ENCODE data around the gene BMERB1.
"Not testable (repeated sequence)": the region's sequence is repeated elsewhere in the genome, so short reads cannot be mapped to it uniquely, and the experiment has no call there.

BMERB1 gene

DNA sequence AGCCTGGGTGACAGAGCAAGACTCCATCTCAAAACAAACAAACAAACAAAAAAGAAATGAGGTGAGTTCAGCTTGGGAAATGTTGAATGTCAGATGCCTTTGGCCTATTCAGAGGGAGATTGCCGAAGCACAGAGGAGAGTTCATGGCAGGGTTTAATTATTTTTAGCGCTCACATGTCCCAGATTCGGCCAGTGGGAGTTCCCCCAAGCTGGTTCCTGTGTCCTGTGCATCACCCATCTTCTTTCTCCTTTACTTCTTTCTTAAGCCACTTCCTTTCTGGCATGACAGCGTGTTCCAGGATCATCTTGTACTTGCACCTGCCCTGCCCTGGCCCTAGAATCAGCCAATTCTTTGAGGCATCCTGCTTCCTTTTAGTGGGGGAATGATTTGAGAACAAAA lies 29.6 kb upstream of the BMERB1 start:
- TF ChIP-seq POLR2A (IDR thresholded peaks at IDR 0.05; ENCODE audit: low read depth, low read length): no peak
- FAIRE-seq (no peak), DNase-seq (ENCODE audit: insufficient read length, low spot score) (no peak)

GRCh38 chr16:15407756-15408155 lies 26.6 kb upstream of the BMERB1 start:
- DNase-seq (ENCODE audit: insufficient read length, low spot score); FAIRE-seq: not testable (repeated sequence)

DNA sequence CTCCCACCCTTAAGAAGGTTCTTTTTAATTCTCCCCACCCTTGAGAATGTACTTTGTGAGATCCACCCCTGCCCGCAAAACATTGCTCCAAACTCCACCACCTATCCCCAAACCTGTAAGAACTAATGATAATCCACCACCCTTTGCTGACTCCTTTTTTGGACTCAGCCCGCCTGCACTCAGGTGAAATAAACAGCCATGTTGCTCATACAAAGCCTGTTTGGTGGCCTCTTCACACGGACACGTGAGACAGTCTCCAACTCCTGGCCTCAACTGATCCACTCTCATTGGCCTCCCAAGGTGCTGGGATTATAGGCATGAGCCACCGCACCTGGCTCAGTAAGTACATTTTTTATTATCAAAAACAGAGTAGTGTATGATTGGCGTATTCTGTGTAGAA lies 24.9 kb upstream of the BMERB1 start:
- DNase-seq (ENCODE audit: insufficient read length, low spot score); FAIRE-seq: not testable (repeated sequence)

- no peak for FAIRE-seq
- DNase-seq (ENCODE audit: insufficient read length, low spot score): no peak
- TF ChIP-seq POLR2A (IDR thresholded peaks at IDR 0.05; ENCODE audit: low read depth, low read length): no peak
Measured at GRCh38 chr16:15415511-15415985, 18.8 kb upstream of the BMERB1 start.

DNA sequence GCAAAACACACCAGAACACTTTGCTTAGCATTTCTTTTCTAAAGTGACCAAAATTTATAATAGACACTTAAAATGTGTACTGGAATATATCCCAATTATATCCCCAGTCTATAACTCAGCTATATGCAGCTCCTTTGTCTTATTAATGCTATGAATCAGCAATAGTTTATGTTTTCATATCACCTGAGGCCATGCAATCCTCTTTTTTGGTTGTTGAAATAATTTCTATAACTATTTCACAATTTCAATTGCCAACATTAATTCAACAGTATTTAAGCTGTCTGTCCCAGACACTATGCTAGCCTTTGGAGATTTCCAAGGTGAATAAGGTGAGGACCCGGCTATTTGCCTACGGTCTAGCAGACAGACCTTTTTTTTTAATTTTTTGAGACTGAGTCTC lies 17.2 kb upstream of the BMERB1 start:
- TF ChIP-seq POLR2A (IDR thresholded peaks at IDR 0.05; ENCODE audit: low read depth, low read length): no peak
- DNase-seq (ENCODE audit: insufficient read length, low spot score) (no peak), FAIRE-seq (no peak)

GRCh38 chr16:15418206-15418605 lies 16.2 kb upstream of the BMERB1 start:
- DNase-seq (ENCODE audit: insufficient read length, low spot score) (no peak), FAIRE-seq (no peak)
- TF ChIP-seq POLR2A (IDR thresholded peaks at IDR 0.05; ENCODE audit: low read depth, low read length): no peak

DNA sequence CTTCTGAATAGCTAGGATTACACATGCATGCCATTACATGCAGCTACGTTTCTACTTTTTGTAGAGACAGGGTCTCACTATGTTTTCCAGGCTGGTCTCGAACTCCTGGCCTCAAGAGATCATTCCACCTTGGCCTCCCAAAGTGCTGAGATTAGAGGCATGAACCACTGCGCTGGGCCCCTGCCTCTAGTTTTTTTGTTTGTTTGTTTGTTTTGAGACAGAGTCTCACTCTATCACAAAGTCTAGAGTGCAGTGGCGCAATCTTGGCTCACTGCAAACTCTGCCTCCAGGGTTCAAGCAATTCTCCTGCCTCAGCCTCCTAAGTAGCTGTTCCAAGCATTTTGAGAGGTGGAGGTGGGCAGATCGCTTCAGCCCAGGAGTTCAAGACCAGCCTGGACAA lies 12.7 kb upstream of the BMERB1 start:
- not testable (repeated sequence) for DNase-seq (ENCODE audit: insufficient read length, low spot score); FAIRE-seq

- DNase-seq (ENCODE audit: insufficient read length, low spot score) (no peak), FAIRE-seq (no peak)
- TF ChIP-seq POLR2A (IDR thresholded peaks at IDR 0.05; ENCODE audit: low read depth, low read length): no peak
Measured at GRCh38 chr16:15422222-15422621, 12.2 kb upstream of the BMERB1 start.

DNA sequence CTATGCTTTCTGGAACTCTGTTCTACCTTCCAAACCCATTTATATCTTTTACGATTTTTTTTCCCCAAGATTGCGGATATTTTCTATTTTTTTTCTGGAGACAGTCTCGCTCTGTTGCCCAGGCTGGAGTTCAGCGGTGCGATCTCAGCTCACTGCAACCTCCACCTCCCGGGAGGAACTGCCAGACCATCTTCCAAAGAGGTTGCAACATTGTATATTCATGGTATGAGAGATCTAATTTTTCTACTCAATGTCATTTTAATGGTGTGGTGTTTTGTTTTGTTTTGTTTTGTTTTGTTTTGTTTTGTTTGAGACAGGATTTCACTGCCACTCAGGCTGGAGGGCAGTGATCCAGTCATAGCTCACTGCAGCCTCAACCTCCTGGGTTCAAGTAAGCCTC lies 8.5 kb upstream of the BMERB1 start:
- no peak for FAIRE-seq
- TF ChIP-seq POLR2A (IDR thresholded peaks at IDR 0.05; ENCODE audit: low read depth, low read length): no peak
- DNase-seq (ENCODE audit: insufficient read length, low spot score): no peak

GRCh38 chr16:15426796-15427195 lies 7.6 kb upstream of the BMERB1 start:
- no peak for FAIRE-seq
- no peak for TF ChIP-seq POLR2A (IDR thresholded peaks at IDR 0.05; ENCODE audit: low read depth, low read length)
- DNase-seq (ENCODE audit: insufficient read length, low spot score): no peak

GRCh38 chr16:15427648-15428239 lies 6.6 kb upstream of the BMERB1 start:
- FAIRE-seq: peak; percentile 87
- DNase-seq (ENCODE audit: insufficient read length, low spot score): peak; percentile 40
- TF ChIP-seq POLR2A (IDR thresholded peaks at IDR 0.05; ENCODE audit: low read depth, low read length): no peak

DNA sequence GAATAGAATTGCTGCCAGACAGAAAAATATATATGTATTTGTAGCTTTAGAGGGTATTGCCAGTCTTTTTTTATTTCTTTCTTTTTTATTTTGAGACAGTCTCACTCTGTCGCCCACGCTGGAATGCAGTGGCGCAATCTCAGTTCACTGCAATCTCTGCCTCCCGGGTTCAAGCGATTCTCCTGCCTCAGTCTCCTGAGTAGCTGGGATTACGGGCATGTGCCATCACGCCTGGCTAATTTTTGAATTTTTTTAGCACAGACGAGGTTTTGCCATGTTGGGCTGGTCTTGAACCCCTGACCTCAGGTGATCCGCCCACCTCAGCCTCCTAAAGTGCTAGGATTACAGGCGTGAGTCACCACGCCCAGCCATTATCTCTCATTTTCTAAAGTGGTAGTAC lies 3.5 kb upstream of the BMERB1 start:
- FAIRE-seq: not testable (repeated sequence)

GRCh38 chr16:15434079-15434424 lies 336 bp upstream of the BMERB1 start:
- FAIRE-seq: no peak
- no peak for DNase-seq (ENCODE audit: insufficient read length, low spot score)
- no peak for TF ChIP-seq POLR2A (IDR thresholded peaks at IDR 0.05; ENCODE audit: low read depth, low read length)

More for the DNA sequence above, 3.5 kb upstream of the BMERB1 start:
- not testable (repeated sequence) for DNase-seq (ENCODE audit: insufficient read length, low spot score)

- no peak for TF ChIP-seq POLR2A (IDR thresholded peaks at IDR 0.05; ENCODE audit: low read depth, low read length)
- FAIRE-seq (no peak), DNase-seq (ENCODE audit: insufficient read length, low spot score) (no peak)
Measured at GRCh38 chr16:15435216-15435864, 952 bp downstream of the BMERB1 start.

- no peak for FAIRE-seq
- no peak for TF ChIP-seq POLR2A (IDR thresholded peaks at IDR 0.05; ENCODE audit: low read depth, low read length)
- no peak for DNase-seq (ENCODE audit: insufficient read length, low spot score)
Measured at GRCh38 chr16:15439102-15439501, 4.7 kb downstream of the BMERB1 start.

DNA sequence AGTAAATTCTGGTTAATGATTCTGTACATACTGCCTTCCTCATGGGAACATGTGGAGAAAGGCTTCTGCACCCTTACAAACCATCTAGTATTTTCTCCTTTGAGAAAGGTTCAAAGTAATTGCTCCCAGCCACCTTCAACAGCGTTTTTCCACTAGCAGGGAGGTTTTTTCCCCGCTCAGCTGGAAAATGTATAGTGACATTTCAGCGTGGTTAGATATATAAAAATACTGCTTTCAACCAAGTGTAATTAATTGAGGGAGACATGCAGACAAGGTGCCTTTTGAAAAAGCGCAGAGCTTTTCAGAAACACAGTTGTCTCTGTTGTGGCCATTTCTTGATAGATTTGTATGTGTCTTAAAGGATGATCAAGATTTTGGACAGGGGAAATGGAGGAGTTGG lies 5.1 kb downstream of the BMERB1 start:
- DNase-seq (ENCODE audit: insufficient read length, low spot score) (no peak), FAIRE-seq (no peak)
- no peak for TF ChIP-seq POLR2A (IDR thresholded peaks at IDR 0.05; ENCODE audit: low read depth, low read length)

Data from H54 (cell line).